SK-N-MC (cell line): ENCODE measurements around the gene PLD5.

Source experiments
- EZH2 ChIP-seq: fragments of 200-600 bp; sonication (generic); IDR thresholded peaks from one replicate; pipeline ENCODE4 v1.6.1; 2017; ENCODE audit warnings: antibody characterized with exemption
- FOXP2 ChIP-seq: optimal IDR thresholded peaks from 2 replicates; pipeline ENCODE3; 2011; ENCODE audit warnings: mild to moderate bottlenecking, moderate library complexity; ENCODE audit not compliant: insufficient read depth; ENCODE audit errors: extremely low read length, control extremely low read depth
- POLR2AphosphoS5 ChIP-seq: IDR thresholded peaks from 2 replicates; pipeline ENCODE4 v1.6.1; 2012; ENCODE audit warnings: mild to moderate bottlenecking, low read depth, low read length, borderline replicate concordance

GRCh38 chr1:242556276-242556675, 31.8 kb upstream of the PLD5 start:
- TF ChIP-seq POLR2AphosphoS5 (no peak), EZH2 (no peak), FOXP2 (no peak)
